B cell (primary cell): ENCODE measurements around the gene SOAT2. TPM values are rescaled to one million over a fixed set of nuclear protein-coding genes. Genes with fewer than 3 reads are reported as not detected.

Source experiments
- ATAC-seq: fragments of 200-7000 bp; cut with Tn5 transposase; one replicate; pipeline ENCODE4 v1.10.0; 2021; ENCODE audit warnings: low read depth, mild to moderate bottlenecking, moderate number of reproducible peaks, moderate library complexity
- CTCF ChIA-PET: fragments of 350-600 bp; sonication (Branson Sonifier 250); formaldehyde crosslinking; loops from one replicate; lab custom pipeline; 2021; ENCODE audit warnings: antibody characterized with exemption, inconsistent platforms; lab: Charles Lee
- POLR2A ChIA-PET: fragments of 350-600 bp; sonication (Branson Sonifier 250); formaldehyde crosslinking; loops from one replicate; lab custom pipeline; 2021; ENCODE audit warnings: antibody characterized with exemption; lab: Charles Lee
- DNase-seq: peaks from one replicate; pipeline ENCODE4 v3.0.0; 2013
- H2AFZ ChIP-seq: 2 replicates; pipeline ENCODE4 v1.6.1; 2012; ENCODE audit warnings: mild to moderate bottlenecking, low read depth, low read length; ENCODE audit not compliant: insufficient read depth, poor library complexity, severe bottlenecking
- H3K27ac ChIP-seq, 2 donors: 1 replicate in 1 of 2; 2 replicates in 1 of 2; pipeline ENCODE4 v1.5.1; 2012 to 2013; ENCODE audit warnings: low read length in 2 of 2, mild to moderate bottlenecking in 2 of 2, moderate library complexity in 1 of 2
- H3K27me3 ChIP-seq, 4 experiments: fragments of 200-600 bp in 1 of 4; sonication (generic) in 1 of 4; replicated peaks in 1 of 4; 1 replicate in 2 of 4; 2 replicates in 2 of 4; pipeline versions ENCODE4 v1.6.1 to v1.7.0; 2013 to 2016; ENCODE audit warnings: low read length in 3 of 4, mild to moderate bottlenecking in 2 of 4, mixed read lengths in 1 of 4, moderate library complexity in 1 of 4; ENCODE audit not compliant: insufficient read depth in 4 of 4, control insufficient read depth in 3 of 4; ENCODE audit errors: control extremely low read depth in 1 of 4
- H3K36me3 ChIP-seq, 2 experiments: replicated peaks in 1 of 2; 1 replicate in 1 of 2; 2 replicates in 1 of 2; pipeline versions ENCODE4 v1.6.1 to v1.7.1; 2013; ENCODE audit warnings: low read length in 1 of 2; ENCODE audit not compliant: insufficient read depth in 2 of 2, control insufficient read depth in 1 of 2; ENCODE audit errors: control extremely low read depth in 1 of 2, extremely low read depth in 1 of 2
- H3K4me1 ChIP-seq, 2 donors: fragments of 200-600 bp in 1 of 2; sonication (generic) in 1 of 2; 1 replicate in 1 of 2; 2 replicates in 1 of 2; pipeline versions ENCODE4 v1.5.1 to v1.6.1; 2013 to 2017; ENCODE audit warnings: low read length in 2 of 2; ENCODE audit not compliant: control insufficient read depth in 2 of 2, insufficient read depth in 2 of 2
- H3K4me2 ChIP-seq: replicated peaks from 2 replicates; pipeline ENCODE3; 2012; ENCODE audit warnings: mild to moderate bottlenecking, low read depth, low read length; ENCODE audit not compliant: poor library complexity, severe bottlenecking
- H3K4me3 ChIP-seq, 5 experiments: fragments of 200-600 bp in 1 of 5; sonication (generic) in 1 of 5; 1 replicate in 3 of 5; 2 replicates in 2 of 5; pipeline versions ENCODE4 v1.5.1 to v1.7.0; 2011 to 2016; ENCODE audit warnings: low read length in 4 of 5, mild to moderate bottlenecking in 4 of 5, low read depth in 2 of 5, control low read depth in 1 of 5, moderate library complexity in 1 of 5; ENCODE audit not compliant: insufficient read depth in 1 of 5; ENCODE audit errors: control extremely low read depth in 1 of 5, extremely low read depth in 1 of 5
- H3K79me2 ChIP-seq: fragments of 200-600 bp; sonication (generic); one replicate; pipeline ENCODE4 v1.6.0; 2016; ENCODE audit warnings: low read length; ENCODE audit not compliant: control insufficient read depth, insufficient read depth
- H3K9ac ChIP-seq: fragments of 200-600 bp; sonication (generic); 2 replicates; pipeline ENCODE4 v1.6.1; 2017; ENCODE audit warnings: mild to moderate bottlenecking, low read length, moderate library complexity
- H3K9me3 ChIP-seq, 3 donors: one replicate each; pipeline versions ENCODE4 v1.6.1 to v1.7.1; 2013; ENCODE audit warnings: low read length in 2 of 3; ENCODE audit not compliant: control insufficient read depth in 2 of 3, insufficient read depth in 1 of 3; ENCODE audit errors: control extremely low read depth in 1 of 3
- H4K20me1 ChIP-seq: 2 replicates; pipeline ENCODE4 v1.6.0; 2012; ENCODE audit warnings: mild to moderate bottlenecking, low read length; ENCODE audit not compliant: insufficient read depth, control insufficient read depth, poor library complexity, severe bottlenecking
- H3K27ac Mint-ChIP-seq: one replicate; pipeline ENCODE4 v1.8.0; 2021; ENCODE audit warnings: mixed read lengths
- H3K27me3 Mint-ChIP-seq: one replicate; pipeline ENCODE4 v1.8.0; 2021; ENCODE audit warnings: mixed read lengths
- H3K4me1 Mint-ChIP-seq: one replicate; pipeline ENCODE4 v1.8.0; 2021; ENCODE audit warnings: mixed read lengths
- H3K4me3 Mint-ChIP-seq: one replicate; pipeline ENCODE4 v1.8.0; 2021; ENCODE audit warnings: mixed read lengths
- H3K9me3 Mint-ChIP-seq: one replicate; pipeline ENCODE4 v1.8.0; 2022; ENCODE audit warnings: mixed read lengths; ENCODE audit not compliant: insufficient read depth
- CTCF ChIP-seq: fragments of 200-600 bp; IDR thresholded peaks from one replicate; pipeline ENCODE4 v1.8.0; 2022; ENCODE audit warnings: antibody characterized with exemption, mild to moderate bottlenecking
- EZH2 ChIP-seq: IDR thresholded peaks from 2 replicates; pipeline ENCODE4 v1.6.1; 2012; ENCODE audit warnings: borderline replicate concordance, low read depth, mild to moderate bottlenecking, moderate library complexity, low read length; ENCODE audit not compliant: insufficient read depth, poor library complexity, severe bottlenecking
- WGBS: methylation state at CpG from one replicate; pipeline ENCODE4 v1.1.5; 2013; ENCODE audit warnings: missing lambda C conversion rate; ENCODE audit not compliant: insufficient coverage; 5-methylcytosine and 5-hydroxymethylcytosine counted together
- intact Hi-C: fragments of 100-400 bp; cut with micrococcal nuclease; formaldehyde crosslinking; loops from one replicate; pipeline ENCODE4 v1.10.0; 2022
- polyA plus RNA-seq: library from polyadenylated mRNA; depleted of rRNA; stranded (reverse); fragments of >200 nt; gene quantifications from 2 replicates; pipeline ENCODE4 v1.2.3, GENCODE V29; 2012
- total RNA-seq, 2 donors: library from RNA; stranded (reverse); fragments of 120-200 nt in 1 of 2; gene quantifications; 1 replicate in 1 of 2; 2 replicates in 1 of 2; pipeline versions ENCODE4 v1.2.3 to v1.2.4, GENCODE V29; 2013 to 2022

Gene SOAT2
- total and polyA plus RNA-seq, 2 donors (not counting 1 experiment from before 2014, with no cell fraction given) = 0.31 TPM; not detected in 1

- H3K36me3 ChIP-seq = no peaks in the 10 kb centered on the region
- H3K4me2 ChIP-seq = no peak overlapping the region
- no peak overlapping the region for H3K4me3 ChIP-seq
- ATAC-seq (no peak), DNase-seq (no peak)
- Mint-ChIP-seq H3K9me3 (no peaks in the 10 kb centered on the region), H3K27ac (no peak overlapping the region), H3K27me3 (peaks cover 38% of the 10 kb centered on the region), H3K4me3 (no peak overlapping the region), H3K4me1 (peaks cover 5% of the 10 kb centered on the region)
- no peak overlapping the region for H3K9ac ChIP-seq
- POLR2A ChIA-PET = interaction anchor here (0.9 kb wide), 1 partner anchor 13 kb away, joined by 3 read pairs; the partner anchor contains the start of gene SPRYD3
- WGBS = 100% methylated on average over 4 of the region's 6 CpGs
- CTCF ChIA-PET = interaction anchor here (1.1 to 13.1 kb wide), 2 partner anchors 24 to 122 kb away, joined by 3 to 344 read pairs; no protein-coding TSS in a partner anchor
- intact Hi-C loops = no loop called here
- H3K79me2 ChIP-seq = no peaks in the 10 kb centered on the region
- no peak overlapping the region for H2AFZ ChIP-seq
- no peaks in the 10 kb centered on the region for H4K20me1 ChIP-seq
- peaks cover 0 to 4% (median 0%) of the 10 kb centered on the region in 3 donors for H3K9me3 ChIP-seq
- peaks cover 0 to 9% (median 2%) of the 10 kb centered on the region in 4 experiments for H3K27me3 ChIP-seq
- no peak for TF ChIP-seq CTCF
- no peak overlapping the region for H3K27ac ChIP-seq
- H3K4me1 ChIP-seq = peaks cover 0 to under 1% of the 10 kb centered on the region in 2 donors
Measured at GRCh38 chr12:53091756-53092155, 11.5 kb upstream of the SOAT2 start.

GRCh38 chr12:53093777-53094393 is 9.4 kb upstream of the SOAT2 start:
- Histone ChIP-seq H3K79me2 (no peaks in the 10 kb centered on the region), H3K4me1 (peaks cover 15 to 19% of the 10 kb centered on the region in 2 donors), H3K9ac (no peak overlapping the region), H4K20me1 (no peaks in the 10 kb centered on the region), H3K27ac (no peak overlapping the region), H3K9me3 (peaks cover 0 to 4% (median 0%) of the 10 kb centered on the region in 3 donors), H3K36me3 (no peaks in the 10 kb centered on the region), H2AFZ (no peak overlapping the region), H3K4me3 (no peak overlapping the region), H3K27me3 (peaks cover 0 to 18% (median 8%) of the 10 kb centered on the region in 4 experiments), H3K4me2 (no peak overlapping the region)
- Mint-ChIP-seq H3K4me1 (peaks cover 22% of the 10 kb centered on the region), H3K27me3 (peaks cover 31% of the 10 kb centered on the region), H3K27ac (no peak overlapping the region), H3K4me3 (no peak overlapping the region), H3K9me3 (no peaks in the 10 kb centered on the region)
- TF ChIP-seq EZH2 (no peak), CTCF (no peak)
- CTCF ChIA-PET = interaction anchor here (1.1 to 13.1 kb wide), 2 partner anchors 9 to 26 kb away, joined by 4 to 344 read pairs; partner anchors contain the start of gene SOAT2
- POLR2A ChIA-PET = no interaction called here
- intact Hi-C loops = no loop called here
- no peak for ATAC-seq
- DNase-seq = no peak
- WGBS = 66% methylated on average over 5 of the region's 6 CpGs
